ENCODE data around the gene BRDT.

GRCh38 chr1:91968334-91968733 lies 19.1 kb downstream of the BRDT start:
- TF ChIP-seq ZNF274 (IDR thresholded peaks at IDR 0.05; ENCODE audit: borderline replicate concordance, extremely low read depth, low read length) (no peak), CHD1 (IDR thresholded peaks at IDR 0.05; ENCODE audit: low read depth, low read length) (no peak), BRCA1 (IDR thresholded peaks at IDR 0.05; ENCODE audit: low read depth, low read length) (no peak), RFX5 (IDR thresholded peaks at IDR 0.05; ENCODE audit: borderline replicate concordance, low read depth, low read length) (no peak), TAF7 (optimal IDR thresholded peaks at IDR 0.05; ENCODE audit: borderline replicate concordance, low read depth, low read length) (no peak), TAF1 (IDR thresholded peaks at IDR 0.05; ENCODE audit: low read depth, low read length) (no peak), EGR1 (IDR thresholded peaks at IDR 0.05; ENCODE audit: borderline replicate concordance, low read depth, low read length) (no peak), SP1 (IDR thresholded peaks at IDR 0.05; ENCODE audit: low read depth, low read length) (no peak), EZH2 (IDR thresholded peaks at IDR 0.05; ENCODE audit: low read depth, low read length, severe bottlenecking) (no peak), EP300 (IDR thresholded peaks at IDR 0.05; ENCODE audit: borderline replicate concordance in 1 of 2, low read depth in 2 of 2, low read length in 2 of 2) (no peak), POLR2A (IDR thresholded peaks at IDR 0.05; ENCODE audit: control extremely low read depth in 1 of 2, low read depth in 2 of 2, low read length in 2 of 2) (no peak)
- TF ChIP-seq, protein P1, sequence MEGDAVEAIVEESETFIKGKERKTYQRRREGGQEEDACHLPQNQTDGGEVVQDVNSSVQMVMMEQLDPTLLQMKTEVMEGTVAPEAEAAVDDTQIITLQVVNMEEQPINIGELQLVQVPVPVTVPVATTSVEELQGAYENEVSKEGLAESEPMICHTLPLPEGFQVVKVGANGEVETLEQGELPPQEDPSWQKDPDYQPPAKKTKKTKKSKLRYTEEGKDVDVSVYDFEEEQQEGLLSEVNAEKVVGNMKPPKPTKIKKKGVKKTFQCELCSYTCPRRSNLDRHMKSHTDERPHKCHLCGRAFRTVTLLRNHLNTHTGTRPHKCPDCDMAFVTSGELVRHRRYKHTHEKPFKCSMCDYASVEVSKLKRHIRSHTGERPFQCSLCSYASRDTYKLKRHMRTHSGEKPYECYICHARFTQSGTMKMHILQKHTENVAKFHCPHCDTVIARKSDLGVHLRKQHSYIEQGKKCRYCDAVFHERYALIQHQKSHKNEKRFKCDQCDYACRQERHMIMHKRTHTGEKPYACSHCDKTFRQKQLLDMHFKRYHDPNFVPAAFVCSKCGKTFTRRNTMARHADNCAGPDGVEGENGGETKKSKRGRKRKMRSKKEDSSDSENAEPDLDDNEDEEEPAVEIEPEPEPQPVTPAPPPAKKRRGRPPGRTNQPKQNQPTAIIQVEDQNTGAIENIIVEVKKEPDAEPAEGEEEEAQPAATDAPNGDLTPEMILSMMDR (IDR thresholded peaks at IDR 0.05; ENCODE audit: control extremely low read depth in 1 of 3, insufficient read depth in 1 of 3, low read depth in 1 of 3, low read length in 3 of 3), result no peak
